Epithelial cell of proximal tubule (primary cell): ENCODE results near the gene RXRA. TPM values are rescaled to one million over a fixed set of nuclear protein-coding genes. Genes with fewer than 3 reads are reported as not detected.

Experiments used
- DNase-seq: peaks from one replicate; pipeline ENCODE4 v3.0.0-alpha.2; 2011; ENCODE audit warnings: low read depth
- H3K4me3 ChIP-seq: 2 replicates; pipeline ENCODE4 v1.5.1; 2011; ENCODE audit warnings: low read depth, mild to moderate bottlenecking, low read length
- total RNA-seq: library from RNA; depleted of rRNA; stranded (reverse); fragments of >200 nt; gene quantifications from 2 replicates; pipeline ENCODE4 v1.2.3, GENCODE V29; 2015
- TF ChIP-seq, protein P1 (sequence below): conservative IDR thresholded peaks from 2 replicates; pipeline ENCODE4 v1.5.1; 2012; ENCODE audit warnings: low read depth, mild to moderate bottlenecking, low read length

RXRA gene
- total RNA-seq, 1 donor from 2014 or later: 8.4 TPM

DNA sequence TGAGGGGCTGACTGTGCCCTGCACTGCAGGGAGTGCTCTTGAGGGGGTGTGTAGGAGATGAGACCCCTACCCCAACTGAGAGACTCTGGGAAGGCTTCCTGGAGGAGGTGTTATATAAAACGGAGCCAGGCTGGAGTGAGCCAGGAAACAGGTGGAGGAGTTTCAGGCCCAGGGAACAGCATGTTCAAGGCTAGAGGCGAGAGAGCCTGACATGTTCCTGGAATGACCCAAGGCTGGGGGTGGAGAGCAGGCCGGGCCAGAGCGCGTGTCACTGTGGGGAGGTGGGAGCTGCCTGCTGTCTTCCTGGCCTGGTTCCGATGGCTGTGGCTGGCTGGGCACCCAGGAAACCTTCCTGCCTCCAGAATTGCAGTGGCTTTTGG, 48.7 kb downstream of the RXRA start:
- no peak overlapping the region for H3K4me3 ChIP-seq
- no peak for DNase-seq
- TF ChIP-seq, protein P1, sequence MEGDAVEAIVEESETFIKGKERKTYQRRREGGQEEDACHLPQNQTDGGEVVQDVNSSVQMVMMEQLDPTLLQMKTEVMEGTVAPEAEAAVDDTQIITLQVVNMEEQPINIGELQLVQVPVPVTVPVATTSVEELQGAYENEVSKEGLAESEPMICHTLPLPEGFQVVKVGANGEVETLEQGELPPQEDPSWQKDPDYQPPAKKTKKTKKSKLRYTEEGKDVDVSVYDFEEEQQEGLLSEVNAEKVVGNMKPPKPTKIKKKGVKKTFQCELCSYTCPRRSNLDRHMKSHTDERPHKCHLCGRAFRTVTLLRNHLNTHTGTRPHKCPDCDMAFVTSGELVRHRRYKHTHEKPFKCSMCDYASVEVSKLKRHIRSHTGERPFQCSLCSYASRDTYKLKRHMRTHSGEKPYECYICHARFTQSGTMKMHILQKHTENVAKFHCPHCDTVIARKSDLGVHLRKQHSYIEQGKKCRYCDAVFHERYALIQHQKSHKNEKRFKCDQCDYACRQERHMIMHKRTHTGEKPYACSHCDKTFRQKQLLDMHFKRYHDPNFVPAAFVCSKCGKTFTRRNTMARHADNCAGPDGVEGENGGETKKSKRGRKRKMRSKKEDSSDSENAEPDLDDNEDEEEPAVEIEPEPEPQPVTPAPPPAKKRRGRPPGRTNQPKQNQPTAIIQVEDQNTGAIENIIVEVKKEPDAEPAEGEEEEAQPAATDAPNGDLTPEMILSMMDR: no peak

DNA sequence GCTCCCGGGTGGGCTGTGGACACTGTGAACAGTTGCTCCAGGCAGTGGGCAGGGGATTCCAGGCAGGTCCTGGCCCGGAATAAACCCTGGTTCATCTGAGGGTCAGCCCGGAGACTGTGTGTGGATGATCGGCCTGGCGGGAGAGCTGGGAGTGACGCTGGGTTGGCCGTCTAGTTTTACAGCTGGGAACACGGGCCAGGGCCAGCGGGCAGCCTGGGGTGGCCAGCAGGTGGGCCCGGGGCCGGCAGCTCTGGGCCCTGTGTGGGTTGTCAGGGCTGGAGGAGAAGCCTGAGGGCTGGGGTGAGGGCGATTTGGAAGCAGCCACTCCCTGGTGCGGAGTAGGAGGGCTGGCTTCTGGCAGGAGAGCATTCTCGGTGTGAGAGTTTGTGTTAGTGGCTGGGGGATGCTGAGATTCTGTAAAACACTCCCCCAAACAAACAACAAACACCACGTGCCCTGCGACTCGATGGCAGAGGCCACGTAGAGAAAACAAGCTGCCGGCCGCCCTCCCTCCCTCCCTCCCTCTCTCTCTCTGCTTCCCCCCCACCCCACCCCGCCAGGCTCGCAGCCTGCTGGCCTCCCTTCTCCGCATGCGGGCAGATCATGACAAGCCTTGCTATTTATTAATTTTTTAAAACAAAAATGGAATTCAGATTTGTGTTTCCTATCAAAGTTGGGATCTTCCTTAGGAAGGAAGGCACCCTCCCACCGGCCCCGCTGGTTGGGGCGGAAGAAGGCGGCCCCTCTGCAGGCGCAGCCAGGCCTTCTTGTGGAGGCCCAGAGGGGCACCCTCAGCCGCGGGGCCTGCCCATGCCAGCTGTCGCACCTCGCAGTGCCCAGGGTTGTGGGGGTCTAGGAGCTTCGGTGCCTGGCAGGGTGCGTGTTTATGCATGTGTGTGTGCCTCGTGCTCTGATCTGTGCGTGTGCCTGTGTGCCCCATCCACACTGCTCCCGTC, 49.5 kb downstream of the RXRA start:
- DNase-seq: no peak
- H3K4me3 ChIP-seq: no peak overlapping the region

DNA sequence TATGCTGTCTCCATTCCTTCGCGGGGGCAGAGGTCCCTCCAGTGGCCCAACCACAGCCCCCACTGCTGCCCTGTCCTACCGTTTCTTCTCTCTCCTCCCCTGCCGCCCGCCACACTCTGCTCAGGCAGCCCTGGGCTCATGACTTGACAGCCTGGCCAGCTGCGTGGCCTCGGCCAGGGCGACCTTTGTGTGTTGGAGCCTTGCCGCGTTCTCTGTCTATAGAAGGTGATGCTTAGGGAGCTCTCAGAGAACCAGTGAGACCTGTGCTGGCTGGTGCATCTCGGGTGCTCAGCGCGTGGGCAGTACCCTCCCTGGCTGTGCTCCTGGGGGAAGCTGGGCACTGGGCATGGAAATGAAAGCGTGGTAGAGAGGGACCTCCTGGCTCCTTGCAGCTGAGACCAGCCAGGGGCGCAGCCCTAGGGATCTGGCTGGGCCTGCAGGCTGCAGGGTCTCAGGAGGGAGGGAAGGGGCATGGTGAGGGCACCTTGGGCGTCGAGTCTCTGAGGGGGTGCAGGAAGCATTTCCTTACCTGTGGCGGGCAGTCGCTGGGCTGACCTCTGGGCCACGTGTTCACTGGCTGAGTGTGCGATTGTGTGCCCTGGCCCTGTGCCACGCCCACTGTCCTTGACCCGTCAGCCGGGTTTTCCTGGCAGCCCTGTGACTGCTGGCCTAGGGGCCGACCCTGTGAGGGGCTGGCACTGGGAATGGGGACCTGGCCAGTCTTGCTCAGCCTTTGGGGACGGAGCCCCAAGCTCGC, 50.3 kb downstream of the RXRA start:
- DNase-seq: no peak
- TF ChIP-seq, protein P1: no peak
- H3K4me3 ChIP-seq: no peak overlapping the region

More for the DNA sequence above, 49.5 kb downstream of the RXRA start:
- TF ChIP-seq, protein P1: no peak

DNA sequence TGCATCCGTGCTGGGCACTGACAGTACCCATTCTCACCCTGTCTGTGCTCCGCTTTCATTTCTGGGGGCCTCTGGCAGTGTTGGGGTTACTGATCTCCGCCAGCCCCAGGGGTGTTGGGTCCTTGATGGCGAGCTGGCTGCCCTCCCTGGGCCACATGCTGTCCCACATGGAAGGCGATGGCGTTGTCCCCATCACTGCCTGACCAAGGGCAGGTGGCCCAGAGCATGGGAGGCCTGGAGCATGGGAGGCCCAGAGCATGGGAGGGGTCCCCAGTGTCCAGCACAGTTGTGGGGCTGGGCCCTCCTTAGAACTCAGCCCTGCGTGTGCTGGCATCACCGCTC, 50.9 kb downstream of the RXRA start:
- DNase-seq: no peak
- no peak overlapping the region for H3K4me3 ChIP-seq
- TF ChIP-seq, protein P1: no peak

DNA sequence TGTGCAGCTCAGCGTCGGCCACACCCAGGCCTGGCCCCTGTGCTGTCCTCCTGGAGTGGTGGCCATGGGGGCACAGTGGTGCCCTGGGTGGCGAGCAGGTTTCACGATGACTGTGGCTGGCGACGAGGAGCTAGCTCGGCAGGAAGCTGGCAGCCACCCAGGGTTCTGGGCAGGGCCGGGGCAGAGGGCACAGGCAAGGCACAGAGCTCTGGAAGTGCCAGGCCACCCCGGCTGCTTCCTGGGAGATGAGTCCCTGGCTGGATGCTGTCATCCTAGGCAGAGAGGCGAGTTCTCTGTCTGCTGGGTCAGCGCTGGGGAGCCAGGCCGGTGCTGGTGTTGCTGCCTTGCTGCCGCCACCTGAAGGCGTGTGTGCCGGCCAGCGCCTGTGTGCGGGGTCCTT, 51.7 kb downstream of the RXRA start:
- no peak for DNase-seq
- TF ChIP-seq, protein P1: no peak
- no peak overlapping the region for H3K4me3 ChIP-seq

DNA sequence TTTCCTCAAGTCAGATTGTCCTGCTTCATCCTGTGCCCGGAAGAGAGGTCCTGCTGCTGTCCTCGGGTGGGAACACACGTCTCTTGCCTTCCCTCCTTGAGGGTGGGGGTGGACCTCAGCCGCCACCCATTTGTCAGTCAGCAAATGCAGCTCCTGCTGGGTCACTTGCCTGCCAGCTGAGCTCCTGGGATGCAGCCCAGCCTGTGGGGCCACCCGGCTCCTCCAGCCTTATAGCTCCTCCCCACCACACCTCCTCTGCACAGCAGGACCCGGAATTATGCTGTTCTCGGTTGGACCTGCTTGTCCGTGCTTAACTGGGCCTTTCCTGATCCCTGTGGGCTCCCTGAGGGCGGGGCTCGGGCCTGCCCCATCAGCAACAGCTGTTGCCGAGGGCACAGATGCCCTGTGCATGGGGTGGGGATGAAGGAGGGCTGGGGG, 52.7 kb downstream of the RXRA start:
- H3K4me3 ChIP-seq: no peak overlapping the region
- DNase-seq: no peak
- TF ChIP-seq, protein P1: no peak
